Stimulated activated CD8-positive, alpha-beta memory T cell treated with anti-CD3 and anti-CD28 coated beads, Interleukin-12 subunit alpha, Interleukin-12 subunit beta, amount 100 ng/mL, for 4 hours (primary cell): ENCODE data around the gene COA3.

Experiments
- DNase-seq: peaks from one replicate; pipeline ENCODE4 v3.0.0-alpha.2; 2020; ENCODE audit warnings: low read depth

The COA3 gene

GRCh38 chr17:42817866-42818265, 19.4 kb upstream of the COA3 start:
- DNase-seq, result no peak

GRCh38 chr17:42814633-42815399, 16.3 kb upstream of the COA3 start:
- no peak for DNase-seq

GRCh38 chr17:42809250-42809649, 10.7 kb upstream of the COA3 start:
- DNase-seq, result no peak

GRCh38 chr17:42806249-42806648, 7.7 kb upstream of the COA3 start:
- no peak for DNase-seq

- DNase-seq, result no peak
Observed at GRCh38 chr17:42804918-42805367, 6.4 kb upstream of the COA3 start.

- no peak for DNase-seq
Observed at GRCh38 chr17:42803074-42803883, 4.8 kb upstream of the COA3 start.

GRCh38 chr17:42798011-42798382, 507 bp downstream of the COA3 start:
- DNase-seq, result no peak

- DNase-seq, result no peak
Observed at GRCh38 chr17:42797067-42798007, 1.2 kb downstream of the COA3 start.

- DNase-seq, result no peak
Observed at GRCh38 chr17:42796066-42796758, 2.3 kb downstream of the COA3 start.

- no peak for DNase-seq
Observed at GRCh38 chr17:42795465-42795864, 3.0 kb downstream of the COA3 start.

- no peak for DNase-seq
Observed at GRCh38 chr17:42795061-42795460, 3.4 kb downstream of the COA3 start.

- no peak for DNase-seq
Observed at GRCh38 chr17:42792545-42792944, 6.0 kb downstream of the COA3 start.

- DNase-seq, result no peak
Observed at GRCh38 chr17:42791948-42792347, 6.6 kb downstream of the COA3 start.

GRCh38 chr17:42787266-42787665, 11.2 kb downstream of the COA3 start:
- DNase-seq, result no peak

- peak; percentile 27 for DNase-seq
Observed at GRCh38 chr17:42784811-42785592, 13.5 kb downstream of the COA3 start.

- no peak for DNase-seq
Observed at GRCh38 chr17:42784409-42784808, 14.1 kb downstream of the COA3 start.

GRCh38 chr17:42783791-42784138, 14.7 kb downstream of the COA3 start:
- DNase-seq, result no peak

GRCh38 chr17:42783062-42783790, 15.3 kb downstream of the COA3 start:
- DNase-seq, result no peak

- no peak for DNase-seq
Observed at GRCh38 chr17:42782166-42783061, 16.1 kb downstream of the COA3 start.
